Muscle of arm (tissue), 12 donors: ENCODE measurements around the gene AFAP1L1. TPM values are rescaled to one million over a fixed set of nuclear protein-coding genes. Genes with fewer than 3 reads are reported as not detected.
"Not testable (repeated sequence)": the region's sequence is repeated elsewhere in the genome, so short reads cannot be mapped to it uniquely, and the experiment has no call there.

ENCODE experiments used
- DNase-seq: peaks from one replicate; pipeline ENCODE4 v3.0.0-alpha.2; 2013
- polyA plus RNA-seq, 12 donors: library from polyadenylated mRNA; unstranded; fragments of 120-200 nt; gene quantifications; one replicate each; pipeline ENCODE4 v1.2.1, GENCODE V29; 2013; ENCODE audit not compliant: insufficient read length in 12 of 12

AFAP1L1 gene
- polyA plus RNA-seq, 12 donors, result 52.1 to 115 (median 90.6) TPM; not detected in 1

GRCh38 chr5:149387081-149387631 is 115.5 kb downstream of the AFAP1L1 start:
- no peak for DNase-seq

GRCh38 chr5:149387982-149388381 is 116.3 kb downstream of the AFAP1L1 start:
- DNase-seq, result no peak

- DNase-seq, result no peak
Measured at GRCh38 chr5:149388498-149389190, 117.0 kb downstream of the AFAP1L1 start.

GRCh38 chr5:149389552-149390495 is 118.2 kb downstream of the AFAP1L1 start:
- no peak for DNase-seq

GRCh38 chr5:149391076-149391475 is 119.4 kb downstream of the AFAP1L1 start:
- not testable (repeated sequence) for DNase-seq

Other genes starting within 250 kb of the AFAP1L1 start
- gene SH3TC2, start 208.8 kb upstream of the AFAP1L1 start, polyA plus RNA-seq, result 1 to 10 TPM in 9 of 12 donors, under 1 TPM in 1, not detected in 2; 0.91 to 5.0 (median 2.0) TPM
- 100 to 1,000 TPM in 4 of 12 donors, 10 to 100 TPM in 7, not detected in 1; 70.7 to 148 (median 91.1) TPM for gene ABLIM3, start 130.4 kb upstream of the AFAP1L1 start, polyA plus RNA-seq
- gene GRPEL2, start 73.6 kb downstream of the AFAP1L1 start, polyA plus RNA-seq, result 10 to 100 TPM in 11 of 12 donors, not detected in 1; 12.8 to 29.4 (median 18.6) TPM
- 10 to 100 TPM in 5 of 12 donors, 1 to 10 TPM in 6, not detected in 1; 6.5 to 17.0 (median 9.8) TPM for gene PCYOX1L, start 86.2 kb downstream of the AFAP1L1 start, polyA plus RNA-seq
- 100 to 1,000 TPM in 10 of 12 donors, 10 to 100 TPM in 1, not detected in 1; 98.8 to 260 (median 211) TPM for gene IL17B, start 107.4 kb downstream of the AFAP1L1 start, polyA plus RNA-seq